BLaER1 (cell line): ENCODE results near the gene ZMYM3.

Experiments
- H3K27ac ChIP-seq: shearing (Covaris generic); formaldehyde crosslinking; 2 replicates; pipeline ENCODE4 v1.8.1; 2022
- H3K27me3 ChIP-seq: shearing (Covaris generic); formaldehyde crosslinking; 2 replicates; pipeline ENCODE4 v1.8.1; 2022
- H3K36me3 ChIP-seq: shearing (Covaris generic); formaldehyde crosslinking; 2 replicates; pipeline ENCODE4 v1.8.1; 2022
- H3K4me1 ChIP-seq: shearing (Covaris generic); formaldehyde crosslinking; 2 replicates; pipeline ENCODE4 v1.8.1; 2022
- H3K4me2 ChIP-seq: shearing (Covaris generic); formaldehyde crosslinking; 2 replicates; pipeline ENCODE4 v1.8.1; 2022
- H3K4me3 ChIP-seq: shearing (Covaris generic); formaldehyde crosslinking; 2 replicates; pipeline ENCODE4 v1.8.1; 2022
- H3K9ac ChIP-seq: shearing (Covaris generic); formaldehyde crosslinking; 2 replicates; pipeline ENCODE4 v1.8.1; 2022
- H3K9me3 ChIP-seq: shearing (Covaris generic); formaldehyde crosslinking; 2 replicates; pipeline ENCODE4 v1.8.1; 2022
- H4K20me1 ChIP-seq: shearing (Covaris generic); formaldehyde crosslinking; 2 replicates; pipeline ENCODE4 v1.8.1; 2022
- Cebpa-rat ChIP-seq: shearing (Covaris generic); IDR thresholded peaks from 2 replicates; pipeline ENCODE4 v1.8.1; 2022

The ZMYM3 gene

DNA sequence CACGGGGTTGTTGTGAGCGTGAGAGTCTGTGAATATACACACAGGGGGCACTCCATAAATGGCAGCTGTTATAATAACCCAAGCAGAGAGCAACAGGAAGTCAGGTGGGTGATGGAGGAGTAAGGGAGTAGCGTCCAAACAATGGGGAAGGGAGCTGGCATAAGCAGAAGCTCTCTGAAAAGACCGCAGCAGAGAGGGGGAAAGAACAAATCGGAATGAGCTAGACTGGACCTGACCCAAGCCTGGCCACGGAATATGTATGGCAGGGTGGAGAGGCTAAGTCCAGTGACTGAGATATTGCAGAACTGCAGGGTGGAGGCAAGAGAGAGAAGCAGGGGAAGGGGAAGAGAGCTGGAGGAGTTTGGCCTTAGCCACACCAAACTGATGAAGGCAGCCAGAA is 37.5 kb downstream of the ZMYM3 start:
- H4K20me1 ChIP-seq: no peaks in the 10 kb centered on the region
- H3K4me3 ChIP-seq: no peak overlapping the region
- no peaks in the 10 kb centered on the region for H3K4me1 ChIP-seq
- H3K4me2 ChIP-seq: no peak overlapping the region
- H3K36me3 ChIP-seq: no peaks in the 10 kb centered on the region
- no peak overlapping the region for H3K9ac ChIP-seq
- no peak overlapping the region for H3K27ac ChIP-seq
- peaks cover 40% of the 10 kb centered on the region for H3K27me3 ChIP-seq
- TF ChIP-seq Cebpa-rat: no peak
- no peaks in the 10 kb centered on the region for H3K9me3 ChIP-seq

DNA sequence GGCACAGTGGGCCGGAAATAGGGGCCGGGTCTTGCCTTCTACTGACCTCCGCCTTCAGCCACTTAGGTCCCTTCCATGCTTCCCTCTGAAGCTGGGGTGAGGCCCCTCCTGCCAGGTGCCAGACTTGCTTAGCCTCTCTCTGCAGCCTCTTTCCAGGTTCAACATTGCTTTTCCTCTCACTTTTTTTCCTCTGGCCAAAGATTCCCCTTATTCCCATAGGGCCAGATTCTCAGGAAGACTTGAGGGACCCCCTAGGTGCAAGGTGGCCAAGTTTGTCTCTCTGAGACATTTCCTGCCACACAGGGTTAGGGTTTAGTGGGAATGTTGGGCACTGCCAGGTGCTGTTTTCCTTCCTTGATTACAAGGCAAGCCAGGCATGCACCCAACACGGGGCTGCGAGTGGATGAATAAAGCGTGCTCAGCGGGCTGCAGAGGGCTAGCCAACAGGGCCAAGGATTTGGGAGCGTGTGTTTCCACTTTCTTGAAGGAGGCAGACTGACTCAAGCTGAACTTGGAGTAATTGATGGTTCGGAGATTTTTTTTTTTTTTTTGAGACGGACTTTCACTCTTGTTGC is 38.5 kb downstream of the ZMYM3 start:
- no peak overlapping the region for H3K4me3 ChIP-seq
- no peaks in the 10 kb centered on the region for H3K36me3 ChIP-seq
- peaks cover 40% of the 10 kb centered on the region for H3K27me3 ChIP-seq
- H3K4me2 ChIP-seq: no peak overlapping the region
- no peak for TF ChIP-seq Cebpa-rat
- H4K20me1 ChIP-seq: no peaks in the 10 kb centered on the region
- H3K27ac ChIP-seq: no peak overlapping the region
- no peaks in the 10 kb centered on the region for H3K4me1 ChIP-seq
- no peak overlapping the region for H3K9ac ChIP-seq
- no peaks in the 10 kb centered on the region for H3K9me3 ChIP-seq

GRCh38 chrX:71214604-71215337 is 39.2 kb downstream of the ZMYM3 start:
- H4K20me1 ChIP-seq: no peaks in the 10 kb centered on the region
- TF ChIP-seq Cebpa-rat: no peak
- no peaks in the 10 kb centered on the region for H3K9me3 ChIP-seq
- no peak overlapping the region for H3K4me3 ChIP-seq
- no peak overlapping the region for H3K27ac ChIP-seq
- H3K27me3 ChIP-seq: peaks cover 40% of the 10 kb centered on the region
- no peaks in the 10 kb centered on the region for H3K4me1 ChIP-seq
- H3K4me2 ChIP-seq: no peak overlapping the region
- H3K36me3 ChIP-seq: no peaks in the 10 kb centered on the region
- H3K9ac ChIP-seq: no peak overlapping the region

DNA sequence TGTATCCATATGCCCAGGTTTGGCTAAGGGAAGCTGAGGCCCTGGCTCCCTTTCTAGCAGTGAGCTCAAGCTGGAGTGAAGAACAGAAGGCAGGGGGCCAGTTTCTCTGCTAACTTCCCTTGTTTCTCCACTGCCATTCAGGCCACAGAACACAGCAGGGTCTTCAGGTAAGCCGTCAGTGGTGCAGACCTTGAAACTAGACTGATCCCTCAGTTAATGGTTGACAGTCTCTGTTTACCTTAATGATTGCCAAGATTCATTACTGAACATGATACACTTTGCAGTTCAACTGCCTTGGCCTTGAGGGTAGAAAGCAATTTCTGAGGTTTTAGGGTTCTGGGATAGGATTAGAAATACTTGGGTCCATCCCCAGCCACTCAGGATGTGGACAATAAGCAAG is 39.8 kb downstream of the ZMYM3 start:
- peaks cover 40% of the 10 kb centered on the region for H3K27me3 ChIP-seq
- no peaks in the 10 kb centered on the region for H4K20me1 ChIP-seq
- H3K4me3 ChIP-seq: no peak overlapping the region
- no peaks in the 10 kb centered on the region for H3K4me1 ChIP-seq
- no peak overlapping the region for H3K9ac ChIP-seq
- no peaks in the 10 kb centered on the region for H3K9me3 ChIP-seq
- no peaks in the 10 kb centered on the region for H3K36me3 ChIP-seq
- H3K27ac ChIP-seq: no peak overlapping the region
- no peak for TF ChIP-seq Cebpa-rat
- H3K4me2 ChIP-seq: no peak overlapping the region

DNA sequence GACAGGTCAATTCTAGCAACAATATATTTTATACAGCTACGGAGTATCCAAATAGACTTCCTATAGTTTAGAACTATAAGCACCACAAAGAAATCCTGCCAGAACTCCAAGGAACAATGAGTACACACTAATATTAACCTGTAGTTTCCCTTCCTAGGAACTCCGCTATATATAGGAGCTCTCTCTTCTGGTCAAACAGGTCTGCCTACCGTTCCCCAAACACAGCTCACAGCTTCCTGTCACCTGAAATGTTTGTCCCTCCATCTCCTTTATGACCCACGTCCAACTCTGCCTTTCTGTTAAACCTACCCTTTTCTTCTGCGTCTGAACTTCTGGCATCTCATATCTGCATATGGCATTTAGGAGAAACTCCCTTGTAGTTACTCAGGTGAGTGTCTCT is 41.4 kb downstream of the ZMYM3 start:
- Histone ChIP-seq H3K27ac (no peak overlapping the region), H3K9ac (no peak overlapping the region)

GRCh38 chrX:71210816-71211215 is 43.1 kb downstream of the ZMYM3 start:
- TF ChIP-seq Cebpa-rat: no peak
- H3K27me3 ChIP-seq: peaks cover 33% of the 10 kb centered on the region

More for the DNA sequence above, 41.4 kb downstream of the ZMYM3 start:
- Histone ChIP-seq H3K27me3 (peaks cover 43% of the 10 kb centered on the region), H3K9me3 (no peaks in the 10 kb centered on the region), H3K4me3 (no peak overlapping the region), H3K4me1 (no peaks in the 10 kb centered on the region), H4K20me1 (no peaks in the 10 kb centered on the region), H3K36me3 (no peaks in the 10 kb centered on the region), H3K4me2 (no peak overlapping the region)
- TF ChIP-seq Cebpa-rat: no peak

GRCh38 chrX:71199252-71200008 is 54.5 kb downstream of the ZMYM3 start:
- Histone ChIP-seq H3K27ac (no peak overlapping the region), H3K4me1 (peaks cover 4% of the 10 kb centered on the region), H3K9me3 (no peaks in the 10 kb centered on the region), H3K9ac (no peak overlapping the region), H4K20me1 (no peaks in the 10 kb centered on the region), H3K4me3 (no peak overlapping the region), H3K4me2 (no peak overlapping the region), H3K27me3 (peaks cover 16% of the 10 kb centered on the region; the same call in 1 of the 2 replicates), H3K36me3 (no peaks in the 10 kb centered on the region)
- TF ChIP-seq Cebpa-rat: no peak

More at GRCh38 chrX:71210816-71211215, 43.1 kb downstream of the ZMYM3 start:
- Histone ChIP-seq H3K9ac (no peak overlapping the region), H3K4me3 (no peak overlapping the region), H3K36me3 (no peaks in the 10 kb centered on the region), H4K20me1 (no peaks in the 10 kb centered on the region), H3K4me2 (no peak overlapping the region), H3K4me1 (no peaks in the 10 kb centered on the region), H3K9me3 (no peaks in the 10 kb centered on the region), H3K27ac (no peak overlapping the region)

DNA sequence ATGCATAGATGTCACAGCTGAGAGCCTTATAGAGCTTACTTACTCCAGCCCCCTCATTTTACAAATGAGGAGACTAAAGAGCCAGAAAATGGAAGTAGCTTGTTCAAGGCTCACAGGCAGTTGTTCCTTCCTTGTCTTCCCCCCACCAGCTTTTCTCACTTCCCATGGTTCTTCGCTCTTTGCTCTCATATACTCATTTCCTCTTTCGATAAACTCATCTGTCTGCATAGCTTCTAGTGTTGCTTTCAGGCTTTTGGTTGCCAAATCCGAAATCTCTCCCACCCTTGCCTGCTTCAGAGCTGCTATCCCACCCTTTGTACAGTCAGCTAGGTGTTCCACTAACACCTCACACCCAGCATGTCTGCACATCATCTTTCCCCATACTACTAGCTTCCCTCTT is 55.9 kb downstream of the ZMYM3 start:
- Histone ChIP-seq H3K4me2 (peak overlapping the region; percentile 54), H3K36me3 (no peaks in the 10 kb centered on the region), H3K4me3 (peak overlapping the region; percentile 42; the same call in 1 of the 2 replicates), H3K27me3 (peaks cover 16% of the 10 kb centered on the region; the same call in 1 of the 2 replicates), H3K9me3 (no peaks in the 10 kb centered on the region), H3K27ac (peak overlapping the region; percentile 11; the same call in 1 of the 2 replicates), H3K4me1 (peaks cover 4% of the 10 kb centered on the region), H4K20me1 (no peaks in the 10 kb centered on the region), H3K9ac (0 out of 2 replicates have a peak overlapping the region, but pooled peaks have one; percentile 2)
- no peak for TF ChIP-seq Cebpa-rat

DNA sequence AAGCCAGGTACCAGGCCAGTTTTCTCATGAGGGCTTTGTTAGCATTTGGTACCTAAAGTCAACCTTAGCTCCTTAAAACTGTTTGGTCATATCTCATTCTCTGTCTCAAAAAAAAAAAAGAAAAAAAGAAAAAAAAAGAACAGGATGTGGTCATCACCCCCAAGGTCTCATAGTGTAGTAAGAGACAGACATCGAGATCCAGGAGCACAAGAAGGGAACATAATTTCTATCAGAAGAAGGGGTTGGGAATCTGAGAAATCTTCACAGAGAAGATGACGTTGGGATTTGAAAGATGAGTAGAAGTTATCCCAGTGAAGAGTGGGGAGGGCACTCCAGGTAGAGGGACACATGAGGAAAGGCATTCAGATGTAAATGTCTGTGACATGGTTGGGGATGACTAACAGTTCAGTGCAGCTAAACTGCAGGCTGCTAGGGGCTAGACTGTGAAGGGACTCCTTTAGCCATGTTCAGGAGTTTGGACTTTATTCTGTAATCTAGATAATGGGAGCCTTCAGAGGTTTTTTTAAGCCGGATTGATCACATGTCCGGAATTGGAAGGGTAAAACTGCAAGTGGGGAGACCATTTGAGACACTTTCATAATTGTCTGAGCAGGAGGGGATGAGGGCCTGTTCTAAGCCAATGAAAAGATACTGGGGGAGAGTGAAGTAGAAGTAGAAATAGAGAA is 57.8 kb downstream of the ZMYM3 start:
- Histone ChIP-seq H3K36me3 (no peaks in the 10 kb centered on the region), H3K4me2 (peak overlapping the region; percentile 2; the same call in 1 of the 2 replicates), H4K20me1 (no peaks in the 10 kb centered on the region), H3K9me3 (no peaks in the 10 kb centered on the region), H3K9ac (no peak overlapping the region), H3K27me3 (peaks cover 16% of the 10 kb centered on the region; the same call in 1 of the 2 replicates), H3K27ac (no peak overlapping the region), H3K4me3 (no peak overlapping the region), H3K4me1 (peaks cover 4% of the 10 kb centered on the region)
- no peak for TF ChIP-seq Cebpa-rat
